Choroid plexus epithelial cell (primary cell): ENCODE measurements around the gene VWA2.
A peak's percentile ranks its signal among the peaks of the same experiment; 100 is the strongest.

Source experiments
- DNase-seq: peaks from one replicate; pipeline ENCODE4 v3.0.0-alpha.2; 2010; ENCODE audit warnings: low read depth
- H3K4me3 ChIP-seq: 2 replicates; pipeline ENCODE4 v1.5.1; 2011; ENCODE audit warnings: low read depth, mild to moderate bottlenecking, control low read depth, low read length, moderate library complexity
- TF ChIP-seq, protein P1 (sequence below): conservative IDR thresholded peaks from 2 replicates; pipeline ENCODE4 v1.5.1; 2011; ENCODE audit warnings: low read depth, mild to moderate bottlenecking, control low read depth, inconsistent platforms, low read length, moderate library complexity

Gene VWA2

DNA sequence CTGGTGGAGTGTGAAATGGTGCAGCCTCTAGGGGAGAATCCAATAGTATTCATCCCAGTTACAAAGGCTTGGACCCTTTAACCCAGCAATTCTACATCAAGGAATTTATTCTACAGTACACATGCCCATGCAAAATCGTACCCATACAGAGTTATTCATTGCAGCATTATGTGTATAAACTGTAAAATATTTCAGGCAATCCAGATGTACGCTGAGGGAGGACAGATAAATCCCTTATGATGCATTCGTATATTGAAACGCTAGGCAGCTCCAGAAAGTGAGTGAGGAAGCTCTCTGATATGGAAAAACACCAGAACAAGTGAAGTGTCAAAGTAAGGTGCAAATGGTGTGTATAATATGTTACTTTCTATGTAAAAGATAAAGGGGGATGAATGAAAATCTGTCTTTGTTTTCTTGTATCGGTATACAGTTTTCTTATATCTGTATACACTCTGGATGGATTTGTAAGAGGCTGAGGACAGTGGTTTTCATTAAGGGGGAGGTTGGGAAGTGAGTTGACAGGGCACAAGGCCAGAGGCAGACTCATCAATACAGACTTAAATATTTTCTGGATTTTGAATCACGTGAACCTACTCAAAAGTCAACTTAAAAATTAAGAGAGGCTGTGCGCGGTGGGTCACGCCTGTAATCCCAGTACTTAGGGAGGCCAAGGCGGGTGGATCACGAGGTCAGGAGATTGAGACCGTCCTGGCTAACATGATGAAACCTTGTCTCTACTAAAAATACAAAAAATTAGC lies 17.1 kb downstream of the VWA2 start:
- no peak for DNase-seq
- no peak overlapping the region for H3K4me3 ChIP-seq
- TF ChIP-seq, protein P1, sequence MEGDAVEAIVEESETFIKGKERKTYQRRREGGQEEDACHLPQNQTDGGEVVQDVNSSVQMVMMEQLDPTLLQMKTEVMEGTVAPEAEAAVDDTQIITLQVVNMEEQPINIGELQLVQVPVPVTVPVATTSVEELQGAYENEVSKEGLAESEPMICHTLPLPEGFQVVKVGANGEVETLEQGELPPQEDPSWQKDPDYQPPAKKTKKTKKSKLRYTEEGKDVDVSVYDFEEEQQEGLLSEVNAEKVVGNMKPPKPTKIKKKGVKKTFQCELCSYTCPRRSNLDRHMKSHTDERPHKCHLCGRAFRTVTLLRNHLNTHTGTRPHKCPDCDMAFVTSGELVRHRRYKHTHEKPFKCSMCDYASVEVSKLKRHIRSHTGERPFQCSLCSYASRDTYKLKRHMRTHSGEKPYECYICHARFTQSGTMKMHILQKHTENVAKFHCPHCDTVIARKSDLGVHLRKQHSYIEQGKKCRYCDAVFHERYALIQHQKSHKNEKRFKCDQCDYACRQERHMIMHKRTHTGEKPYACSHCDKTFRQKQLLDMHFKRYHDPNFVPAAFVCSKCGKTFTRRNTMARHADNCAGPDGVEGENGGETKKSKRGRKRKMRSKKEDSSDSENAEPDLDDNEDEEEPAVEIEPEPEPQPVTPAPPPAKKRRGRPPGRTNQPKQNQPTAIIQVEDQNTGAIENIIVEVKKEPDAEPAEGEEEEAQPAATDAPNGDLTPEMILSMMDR: no peak

DNA sequence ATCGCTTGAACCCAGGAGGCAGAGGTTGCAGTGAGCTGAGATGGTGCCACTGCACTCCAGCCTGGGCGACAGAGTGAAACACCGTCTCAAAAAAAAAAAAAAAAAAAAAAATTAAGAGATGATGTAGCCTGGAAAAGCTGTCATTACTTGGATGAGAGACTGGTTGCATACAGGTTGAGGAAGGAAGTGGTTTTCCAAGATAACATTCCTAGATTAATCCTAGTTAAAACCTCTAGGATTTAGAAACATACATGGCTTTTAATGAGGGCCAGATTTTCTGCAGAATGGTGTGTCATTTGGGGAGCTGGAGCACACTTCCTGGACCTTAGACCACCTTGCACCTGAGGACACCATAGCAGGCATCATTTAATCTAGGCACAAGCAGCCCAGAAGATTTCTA lies 17.8 kb downstream of the VWA2 start:
- no peak for DNase-seq
- TF ChIP-seq, protein P1: no peak
- H3K4me3 ChIP-seq: no peak overlapping the region

DNA sequence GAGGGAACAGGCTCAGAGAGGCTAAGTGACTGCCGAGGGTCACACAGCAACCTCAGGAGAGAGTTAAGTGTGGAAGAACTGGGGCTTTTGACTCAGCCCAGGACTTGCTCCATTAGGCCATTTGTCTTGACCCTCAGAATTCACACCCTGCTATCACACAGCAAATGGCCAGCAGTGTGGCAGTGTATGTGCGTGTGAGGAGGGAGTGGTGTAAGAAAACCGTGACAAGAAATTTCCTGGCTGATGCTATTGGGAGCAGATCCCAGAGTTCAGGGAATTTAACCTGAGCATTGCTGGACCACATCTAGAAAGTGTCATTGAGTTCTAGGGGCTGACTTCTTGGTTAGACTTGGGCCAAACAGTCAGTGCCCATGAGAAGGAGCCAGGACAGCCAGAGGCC lies 18.4 kb downstream of the VWA2 start:
- TF ChIP-seq, protein P1: no peak
- DNase-seq: no peak
- H3K4me3 ChIP-seq: no peak overlapping the region

DNA sequence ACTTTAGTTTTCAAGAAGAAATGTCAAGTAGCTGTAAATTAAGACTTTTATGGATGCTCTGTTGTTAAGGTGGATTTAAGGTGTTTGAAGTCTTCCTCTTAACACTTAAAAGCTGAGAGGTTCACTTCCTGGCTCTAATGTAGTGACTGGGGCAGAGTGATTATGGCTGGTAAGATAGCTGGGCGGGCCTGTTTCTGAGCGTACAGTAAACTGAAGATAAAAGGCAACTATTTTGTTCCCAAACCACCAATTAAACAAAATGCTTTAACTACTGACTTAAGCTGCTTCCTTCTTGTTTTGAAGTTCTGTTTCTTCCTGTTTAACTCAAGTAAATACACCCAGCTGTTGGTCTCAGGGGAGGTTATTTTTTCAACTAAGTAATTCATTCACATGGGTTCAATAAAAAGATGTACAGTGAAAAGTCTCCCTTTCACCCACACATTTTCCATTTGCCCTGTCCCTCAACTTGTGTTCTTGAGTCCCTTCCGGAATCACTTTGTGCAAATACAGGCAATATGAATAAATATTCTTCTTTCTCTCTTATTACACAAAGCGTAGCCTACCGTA lies 19.3 kb downstream of the VWA2 start:
- no peak overlapping the region for H3K4me3 ChIP-seq
- TF ChIP-seq, protein P1: no peak
- DNase-seq: no peak

DNA sequence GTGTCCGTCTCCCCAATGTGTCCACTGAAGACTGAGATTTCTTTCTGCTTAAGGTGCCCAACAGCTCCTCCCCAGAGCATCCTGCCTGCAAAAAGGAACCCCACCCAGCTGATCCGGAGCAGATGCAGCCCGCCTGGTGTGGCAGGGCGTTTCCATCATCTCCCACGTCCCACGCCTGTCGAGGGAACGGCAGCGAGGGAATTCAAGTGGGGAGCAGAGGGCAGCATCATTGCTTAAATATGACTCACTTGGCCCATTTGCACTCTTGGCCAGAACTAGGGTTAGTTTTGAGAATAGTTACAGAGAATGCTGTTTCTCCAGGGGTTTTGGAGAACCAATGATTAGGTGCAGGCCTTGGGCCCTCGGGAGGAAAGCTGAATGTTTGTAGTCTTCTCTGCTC lies 20.8 kb downstream of the VWA2 start:
- DNase-seq: no peak
- TF ChIP-seq, protein P1: no peak
- H3K4me3 ChIP-seq: no peak overlapping the region

DNA sequence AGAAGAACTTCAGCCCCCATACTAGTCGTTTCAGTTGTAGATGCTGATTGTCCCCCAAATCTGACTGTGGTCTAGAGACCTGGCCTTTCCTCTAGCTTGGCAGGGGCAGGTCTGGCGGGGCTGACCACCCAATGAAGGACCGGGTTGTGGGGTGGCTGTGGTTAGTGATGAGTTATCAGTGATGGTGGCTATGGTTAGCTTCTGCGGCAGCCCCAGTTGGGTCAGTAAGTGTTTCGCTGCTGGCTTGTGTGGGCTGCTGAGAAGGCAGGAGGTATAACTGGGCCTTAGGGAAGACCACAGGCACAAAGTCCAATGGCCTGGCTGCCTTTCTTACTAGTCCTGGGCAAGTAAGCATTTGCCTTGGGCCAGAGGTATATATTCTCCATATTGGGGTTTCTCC lies 21.3 kb downstream of the VWA2 start:
- DNase-seq: no peak
- H3K4me3 ChIP-seq: no peak overlapping the region
- TF ChIP-seq, protein P1: no peak

DNA sequence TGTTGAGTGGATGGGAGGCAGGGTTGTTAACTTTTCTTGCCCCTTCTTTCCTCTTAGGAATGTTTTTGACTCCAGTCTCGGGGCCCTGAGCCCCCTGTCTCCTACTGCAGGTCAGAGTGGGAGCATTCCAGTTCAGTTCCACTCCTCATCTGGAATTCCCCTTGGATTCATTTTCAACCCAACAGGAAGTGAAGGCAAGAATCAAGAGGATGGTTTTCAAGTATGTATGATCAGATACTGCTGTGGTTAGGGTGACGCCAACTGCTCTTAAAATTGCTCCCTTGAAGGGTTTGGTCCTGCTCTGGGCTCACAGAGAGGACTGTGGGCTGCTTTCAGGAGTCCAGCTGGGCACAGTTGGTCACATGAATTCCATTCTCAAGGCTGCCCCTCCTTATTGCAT lies 22.0 kb downstream of the VWA2 start:
- DNase-seq: peak; percentile 41
- TF ChIP-seq, protein P1: no peak

More for the DNA sequence above, 22.0 kb downstream of the VWA2 start:
- H3K4me3 ChIP-seq: no peak overlapping the region
